ENCODE results near the gene CCDC127. TPM values are rescaled to one million over a fixed set of nuclear protein-coding genes. Genes with fewer than 3 reads are reported as not detected.

The CCDC127 gene
- total RNA-seq, 2 donors from 2014 or later = 5.6 to 7.1 TPM

DNA sequence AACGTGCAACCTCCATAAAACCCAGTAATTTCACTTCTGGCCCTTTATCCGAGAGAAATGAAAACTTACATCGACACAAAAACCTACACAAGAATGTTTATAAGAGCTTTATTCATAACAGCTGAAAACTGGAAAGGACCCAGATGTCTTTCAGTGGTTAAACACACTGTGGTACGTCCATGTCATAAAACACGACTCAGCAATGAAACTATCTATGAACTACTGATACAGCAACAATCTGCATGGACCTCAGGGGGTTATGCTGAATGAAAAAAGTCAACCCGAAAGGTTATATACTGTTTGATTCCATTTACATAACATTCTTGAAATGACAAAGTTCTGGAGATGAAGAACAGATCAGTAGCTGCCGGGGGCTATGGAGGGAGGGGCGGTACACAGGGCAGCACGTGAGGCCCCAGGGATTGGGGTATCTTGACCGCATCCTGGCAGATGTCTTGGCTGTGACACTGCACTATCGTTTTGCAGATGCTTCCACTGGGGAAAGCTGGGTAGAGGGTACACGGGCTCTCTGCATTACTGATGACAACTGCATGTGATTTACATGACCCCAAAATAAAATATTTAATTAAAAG lies 4.1 kb downstream of the CCDC127 start:
- TF ChIP-seq, protein P1, sequence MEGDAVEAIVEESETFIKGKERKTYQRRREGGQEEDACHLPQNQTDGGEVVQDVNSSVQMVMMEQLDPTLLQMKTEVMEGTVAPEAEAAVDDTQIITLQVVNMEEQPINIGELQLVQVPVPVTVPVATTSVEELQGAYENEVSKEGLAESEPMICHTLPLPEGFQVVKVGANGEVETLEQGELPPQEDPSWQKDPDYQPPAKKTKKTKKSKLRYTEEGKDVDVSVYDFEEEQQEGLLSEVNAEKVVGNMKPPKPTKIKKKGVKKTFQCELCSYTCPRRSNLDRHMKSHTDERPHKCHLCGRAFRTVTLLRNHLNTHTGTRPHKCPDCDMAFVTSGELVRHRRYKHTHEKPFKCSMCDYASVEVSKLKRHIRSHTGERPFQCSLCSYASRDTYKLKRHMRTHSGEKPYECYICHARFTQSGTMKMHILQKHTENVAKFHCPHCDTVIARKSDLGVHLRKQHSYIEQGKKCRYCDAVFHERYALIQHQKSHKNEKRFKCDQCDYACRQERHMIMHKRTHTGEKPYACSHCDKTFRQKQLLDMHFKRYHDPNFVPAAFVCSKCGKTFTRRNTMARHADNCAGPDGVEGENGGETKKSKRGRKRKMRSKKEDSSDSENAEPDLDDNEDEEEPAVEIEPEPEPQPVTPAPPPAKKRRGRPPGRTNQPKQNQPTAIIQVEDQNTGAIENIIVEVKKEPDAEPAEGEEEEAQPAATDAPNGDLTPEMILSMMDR (IDR thresholded peaks at IDR 0.05) = no peak
- no peak for DNase-seq (ENCODE audit: low spot score)
- Histone ChIP-seq H3K4me3 (no peak overlapping the region), H3K9me3 (no peaks in the 10 kb centered on the region), H3K27me3 (no peaks in the 10 kb centered on the region), H3K36me3 (peaks cover 11% of the 10 kb centered on the region), H3K4me1 (peaks cover 0 to 5% of the 10 kb centered on the region in 2 donors), H3K27ac (no peak overlapping the region)

DNA sequence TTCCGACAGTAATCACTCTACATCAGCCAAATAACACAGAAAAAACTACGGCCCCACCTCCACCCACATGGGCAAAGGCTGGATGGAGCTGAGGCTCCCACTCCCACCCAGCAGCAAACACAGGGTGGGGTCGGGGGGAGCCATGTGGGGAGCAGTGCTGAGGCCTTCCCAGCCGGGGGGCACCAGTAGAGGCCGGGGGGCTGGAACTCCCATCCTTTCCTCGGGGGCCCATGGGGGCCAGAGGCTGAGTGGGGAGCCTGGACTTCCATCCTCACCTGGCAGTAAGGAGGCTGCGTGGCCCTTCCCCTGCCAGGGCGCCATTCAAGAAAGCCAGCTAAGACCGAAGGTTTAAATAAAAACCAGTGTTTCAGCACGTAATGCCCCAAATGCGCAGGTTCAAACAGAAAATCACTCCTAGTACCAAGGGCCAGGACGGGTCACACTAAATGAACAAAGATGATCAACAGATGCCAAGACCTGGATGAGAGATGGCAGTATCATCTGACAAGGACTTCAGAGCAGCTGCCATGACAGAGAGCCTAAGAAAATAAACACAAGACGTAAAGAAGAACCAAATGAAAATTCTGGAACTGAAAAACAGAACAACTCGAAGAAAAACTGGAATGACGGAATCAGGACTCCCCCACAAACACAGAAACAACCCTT lies 9.4 kb downstream of the CCDC127 start:
- Histone ChIP-seq H3K27me3 (no peaks in the 10 kb centered on the region), H3K4me3 (no peak overlapping the region), H3K36me3 (peaks cover 24% of the 10 kb centered on the region), H3K4me1 (peaks cover 0 to 14% of the 10 kb centered on the region in 2 donors), H3K27ac (peak overlapping the region; percentile 77 to 91), H3K9me3 (no peaks in the 10 kb centered on the region)
- TF ChIP-seq, protein P1 (IDR thresholded peaks at IDR 0.05) = no peak
- DNase-seq (ENCODE audit: low spot score) = no peak

DNA sequence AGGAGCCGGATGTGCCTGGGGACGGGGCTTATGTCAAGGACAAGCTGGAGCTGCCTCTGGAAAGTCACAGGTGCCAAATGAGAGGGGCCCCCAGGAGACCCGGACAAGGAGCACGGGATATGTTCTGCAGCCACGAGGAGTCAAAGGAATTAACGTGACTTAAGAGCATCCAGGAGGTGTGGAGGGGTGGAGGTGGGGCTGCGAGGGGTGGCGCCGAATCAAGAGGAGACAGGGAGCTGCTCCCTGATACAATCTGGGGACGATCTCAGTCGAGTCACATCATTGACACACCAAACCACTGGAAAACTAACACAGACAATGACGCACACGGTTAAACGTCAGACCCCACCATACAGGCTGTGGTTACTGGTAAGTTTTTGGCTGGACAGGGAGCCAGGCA lies 10.4 kb downstream of the CCDC127 start:
- no peaks in the 10 kb centered on the region for H3K9me3 ChIP-seq
- peak overlapping the region; percentile 77 to 91 for H3K27ac ChIP-seq
- TF ChIP-seq, protein P1 (IDR thresholded peaks at IDR 0.05) = no peak
- peaks cover 25% of the 10 kb centered on the region for H3K36me3 ChIP-seq
- H3K4me1 ChIP-seq = peaks cover 0 to 14% of the 10 kb centered on the region in 2 donors
- no peak for DNase-seq (ENCODE audit: low spot score)
- H3K27me3 ChIP-seq = no peaks in the 10 kb centered on the region
- no peak overlapping the region for H3K4me3 ChIP-seq

DNA sequence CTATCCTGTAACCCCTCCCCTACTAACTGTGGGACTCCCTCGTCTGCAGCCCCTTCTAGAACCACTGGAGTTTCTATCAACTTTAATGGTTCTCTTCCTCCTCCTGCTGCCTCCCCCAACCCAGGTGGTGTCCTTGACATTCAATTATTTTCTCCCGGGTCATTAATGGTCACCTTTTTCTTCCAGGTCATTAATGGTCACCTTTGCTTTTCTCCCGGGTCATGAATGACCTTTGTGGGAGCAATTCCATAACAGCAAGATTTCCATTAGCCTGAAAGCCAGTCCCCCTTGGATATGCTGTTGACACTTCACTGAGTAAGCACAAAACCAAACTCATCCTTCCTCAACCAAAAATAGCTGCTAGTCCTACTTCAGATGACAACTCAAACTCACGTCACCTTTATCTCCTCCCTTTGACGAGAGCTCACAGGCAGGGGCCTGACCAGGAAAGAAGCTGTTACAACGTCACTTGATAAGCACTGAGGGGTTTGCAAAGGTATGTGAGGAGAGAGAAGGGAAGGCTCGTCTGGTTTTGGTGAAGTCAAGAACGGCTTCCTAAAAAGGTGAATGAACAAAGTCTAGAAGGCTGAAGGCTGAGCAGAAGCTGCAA lies 10.9 kb downstream of the CCDC127 start:
- TF ChIP-seq, protein P1 (IDR thresholded peaks at IDR 0.05) = no peak
- no peaks in the 10 kb centered on the region for H3K9me3 ChIP-seq
- no peak for DNase-seq (ENCODE audit: low spot score)
- H3K36me3 ChIP-seq = peaks cover 25% of the 10 kb centered on the region
- H3K4me3 ChIP-seq = no peak overlapping the region
- H3K4me1 ChIP-seq = peaks cover 0 to 14% of the 10 kb centered on the region in 2 donors
- peak overlapping the region; percentile 77 to 91 for H3K27ac ChIP-seq
- H3K27me3 ChIP-seq = no peaks in the 10 kb centered on the region

DNA sequence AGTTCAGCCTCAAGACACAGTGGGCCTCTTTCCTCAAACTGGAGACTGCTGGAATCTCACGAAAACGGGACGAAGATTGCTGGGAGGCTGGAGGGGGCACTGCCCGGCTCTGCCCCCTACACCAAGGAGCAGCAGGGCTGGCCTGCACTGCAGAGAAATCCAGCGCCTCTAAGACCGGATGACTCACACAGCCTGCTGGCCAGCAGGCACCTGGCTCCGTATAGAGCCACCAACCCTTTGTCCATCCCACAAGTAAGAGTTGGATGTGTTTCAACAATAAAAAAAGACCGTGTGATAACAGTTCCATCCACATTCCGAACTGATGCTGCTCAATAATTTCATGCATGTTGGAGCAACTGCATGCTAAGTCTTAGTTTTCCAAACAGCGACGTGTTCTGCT lies 11.5 kb downstream of the CCDC127 start:
- Histone ChIP-seq H3K4me1 (peaks cover 0 to 14% of the 10 kb centered on the region in 2 donors), H3K9me3 (no peaks in the 10 kb centered on the region), H3K27ac (peak overlapping the region; percentile 77 to 91), H3K36me3 (peaks cover 25% of the 10 kb centered on the region), H3K27me3 (no peaks in the 10 kb centered on the region), H3K4me3 (no peak overlapping the region)
- TF ChIP-seq, protein P1 (IDR thresholded peaks at IDR 0.05) = no peak
- DNase-seq (ENCODE audit: low spot score) = no peak

Measured in right atrium auricular region (tissue), 2 donors.